ENCODE results near the gene CHMP1B. TPM values are rescaled to one million over a fixed set of nuclear protein-coding genes. Genes with fewer than 3 reads are reported as not detected.

CHMP1B gene
- total RNA-seq, 2 donors from 2014 or later = 42.8 to 50.0 TPM

DNA sequence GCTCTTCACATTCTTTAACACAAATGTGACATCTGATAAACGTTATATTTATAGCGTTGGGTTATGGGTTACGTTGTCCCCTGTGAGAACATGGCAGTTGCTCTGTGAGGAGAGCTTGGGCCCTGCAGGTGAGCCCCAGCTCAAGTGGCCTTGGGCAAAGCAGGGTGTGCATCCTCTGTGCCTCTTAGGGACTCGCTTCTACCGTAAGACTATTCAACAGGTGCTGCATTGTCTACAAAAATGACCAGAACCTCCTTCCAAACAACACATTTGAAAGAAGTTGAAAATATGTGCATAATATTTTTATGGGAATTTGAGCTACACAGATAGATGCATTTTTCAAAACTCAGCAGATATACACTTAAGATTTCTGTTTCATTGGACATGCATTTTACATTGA, 16.4 kb upstream of the CHMP1B start:
- Histone ChIP-seq H3K9me3 (no peaks in the 10 kb centered on the region), H3K27ac (no peak overlapping the region), H3K36me3 (no peaks in the 10 kb centered on the region), H3K4me3 (no peak overlapping the region), H3K4me1 (replicated peaks) (no peaks in the 10 kb centered on the region), H3K27me3 (replicated peaks; ENCODE audit: insufficient read depth) (no peaks in the 10 kb centered on the region)
- WGBS = 73% methylated on average over 5 of the region's 5 CpGs
- no peak for DNase-seq (ENCODE audit: low spot score)
- intact Hi-C loops (cut with DNase I) = no loop called here
- TF ChIP-seq, protein P1, sequence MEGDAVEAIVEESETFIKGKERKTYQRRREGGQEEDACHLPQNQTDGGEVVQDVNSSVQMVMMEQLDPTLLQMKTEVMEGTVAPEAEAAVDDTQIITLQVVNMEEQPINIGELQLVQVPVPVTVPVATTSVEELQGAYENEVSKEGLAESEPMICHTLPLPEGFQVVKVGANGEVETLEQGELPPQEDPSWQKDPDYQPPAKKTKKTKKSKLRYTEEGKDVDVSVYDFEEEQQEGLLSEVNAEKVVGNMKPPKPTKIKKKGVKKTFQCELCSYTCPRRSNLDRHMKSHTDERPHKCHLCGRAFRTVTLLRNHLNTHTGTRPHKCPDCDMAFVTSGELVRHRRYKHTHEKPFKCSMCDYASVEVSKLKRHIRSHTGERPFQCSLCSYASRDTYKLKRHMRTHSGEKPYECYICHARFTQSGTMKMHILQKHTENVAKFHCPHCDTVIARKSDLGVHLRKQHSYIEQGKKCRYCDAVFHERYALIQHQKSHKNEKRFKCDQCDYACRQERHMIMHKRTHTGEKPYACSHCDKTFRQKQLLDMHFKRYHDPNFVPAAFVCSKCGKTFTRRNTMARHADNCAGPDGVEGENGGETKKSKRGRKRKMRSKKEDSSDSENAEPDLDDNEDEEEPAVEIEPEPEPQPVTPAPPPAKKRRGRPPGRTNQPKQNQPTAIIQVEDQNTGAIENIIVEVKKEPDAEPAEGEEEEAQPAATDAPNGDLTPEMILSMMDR (IDR thresholded peaks at IDR 0.05) = no peak
- no peak for TF ChIP-seq POLR2A (IDR thresholded peaks at IDR 0.05)
- TF ChIP-seq POLR2AphosphoS5 (IDR thresholded peaks at IDR 0.05) = no peak

DNA sequence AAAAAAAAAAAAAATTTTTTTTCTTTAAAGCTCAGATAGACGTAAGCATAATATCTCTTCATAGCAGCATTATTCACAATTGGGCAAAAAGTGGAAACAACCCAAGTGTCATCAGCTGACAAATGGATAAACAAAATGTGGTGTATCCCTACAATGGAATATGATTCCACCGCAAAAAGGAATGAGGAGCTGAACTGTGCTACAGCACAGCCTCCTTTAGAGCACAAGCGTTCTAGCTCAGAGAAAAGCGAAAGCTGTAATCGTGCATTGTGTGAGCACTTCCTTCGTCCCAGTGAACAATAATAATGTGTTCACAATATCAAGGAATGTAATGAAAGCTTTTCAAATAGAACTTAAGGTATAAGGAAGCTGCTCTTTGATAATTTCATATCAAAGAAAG, 11.7 kb upstream of the CHMP1B start:
- H3K36me3 ChIP-seq = no peaks in the 10 kb centered on the region
- intact Hi-C loops (cut with DNase I) = no loop called here
- H3K27me3 ChIP-seq (replicated peaks; ENCODE audit: insufficient read depth) = no peaks in the 10 kb centered on the region
- no peaks in the 10 kb centered on the region for H3K9me3 ChIP-seq
- H3K27ac ChIP-seq = no peak overlapping the region
- no peak for DNase-seq (ENCODE audit: low spot score)
- whole genome bisulfite sequencing = 86% methylated on average over 6 of the region's 6 CpGs
- no peaks in the 10 kb centered on the region for H3K4me1 ChIP-seq (replicated peaks)
- no peak for TF ChIP-seq POLR2A (IDR thresholded peaks at IDR 0.05)
- no peak for TF ChIP-seq POLR2AphosphoS5 (IDR thresholded peaks at IDR 0.05)
- TF ChIP-seq, protein P1 (IDR thresholded peaks at IDR 0.05) = no peak
- no peak overlapping the region for H3K4me3 ChIP-seq

GRCh38 chr18:11840493-11840892, 10.7 kb upstream of the CHMP1B start:
- no peak for TF ChIP-seq POLR2AphosphoS5 (IDR thresholded peaks at IDR 0.05)
- TF ChIP-seq, protein P1 (IDR thresholded peaks at IDR 0.05) = no peak
- no peak for TF ChIP-seq POLR2A (IDR thresholded peaks at IDR 0.05)
- no peaks in the 10 kb centered on the region for H3K36me3 ChIP-seq
- DNase-seq (ENCODE audit: low spot score) = no peak
- no peaks in the 10 kb centered on the region for H3K9me3 ChIP-seq
- H3K4me3 ChIP-seq = no peak overlapping the region
- H3K4me1 ChIP-seq (replicated peaks) = no peaks in the 10 kb centered on the region
- no peaks in the 10 kb centered on the region for H3K27me3 ChIP-seq (replicated peaks; ENCODE audit: insufficient read depth)
- no peak overlapping the region for H3K27ac ChIP-seq
- intact Hi-C loops (cut with DNase I) = no loop called here
- 47% methylated on average over 6 of the region's 6 CpGs for WGBS

DNA sequence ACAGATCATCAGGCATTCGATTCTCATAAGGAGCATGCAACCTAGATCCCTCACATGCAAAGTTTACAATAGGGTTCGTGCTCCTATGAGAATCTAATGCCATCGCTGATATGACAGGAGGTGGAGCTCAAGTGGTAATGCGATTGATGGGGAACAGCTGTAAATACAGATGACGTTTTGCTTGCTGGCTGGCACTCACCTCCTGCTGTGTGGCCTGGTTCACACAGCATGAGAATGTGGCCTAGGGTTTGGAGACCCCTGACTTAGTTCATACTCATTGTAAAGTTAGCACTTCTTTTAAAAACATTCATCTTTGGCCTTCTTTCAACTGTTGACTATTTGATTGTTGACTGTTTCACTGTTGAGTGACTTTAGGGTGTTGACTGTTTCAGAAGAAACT, 8.7 kb upstream of the CHMP1B start:
- Histone ChIP-seq H3K27ac (no peak overlapping the region), H3K36me3 (no peaks in the 10 kb centered on the region), H3K27me3 (replicated peaks; ENCODE audit: insufficient read depth) (no peaks in the 10 kb centered on the region), H3K4me1 (replicated peaks) (no peaks in the 10 kb centered on the region), H3K9me3 (no peaks in the 10 kb centered on the region), H3K4me3 (no peak overlapping the region)
- TF ChIP-seq POLR2AphosphoS5 (IDR thresholded peaks at IDR 0.05) (no peak), POLR2A (IDR thresholded peaks at IDR 0.05) (no peak)
- TF ChIP-seq, protein P1 (IDR thresholded peaks at IDR 0.05) = no peak
- intact Hi-C loops (cut with DNase I) = no loop called here
- no peak for DNase-seq (ENCODE audit: low spot score)
- 87% methylated on average over 5 of the region's 5 CpGs for WGBS

DNA sequence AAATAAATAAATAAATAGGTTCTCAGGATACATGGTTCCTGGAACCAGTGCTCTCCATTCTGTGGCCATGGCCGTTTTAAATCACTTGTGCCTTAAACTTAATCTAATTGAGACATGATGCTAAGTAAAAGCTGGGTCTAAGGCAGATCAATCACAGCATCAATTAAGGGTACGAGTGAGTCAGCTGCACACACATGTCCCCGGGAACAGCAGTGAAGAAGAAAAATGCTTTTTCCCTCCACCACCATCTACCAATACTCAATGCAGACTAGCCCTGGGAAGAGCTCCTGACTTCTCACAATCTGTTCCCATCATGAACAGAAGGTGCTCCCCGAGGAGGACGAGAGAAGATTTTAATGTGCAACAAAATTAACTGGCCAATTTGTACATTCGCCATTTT, 6.8 kb upstream of the CHMP1B start:
- no peaks in the 10 kb centered on the region for H3K9me3 ChIP-seq
- 89% methylated on average over 6 of the region's 6 CpGs for whole genome bisulfite sequencing
- no peak overlapping the region for H3K4me3 ChIP-seq
- intact Hi-C loops (cut with DNase I) = no loop called here
- H3K4me1 ChIP-seq (replicated peaks) = no peaks in the 10 kb centered on the region
- no peaks in the 10 kb centered on the region for H3K27me3 ChIP-seq (replicated peaks; ENCODE audit: insufficient read depth)
- no peak for TF ChIP-seq POLR2AphosphoS5 (IDR thresholded peaks at IDR 0.05)
- TF ChIP-seq, protein P1 (IDR thresholded peaks at IDR 0.05) = no peak
- TF ChIP-seq POLR2A (IDR thresholded peaks at IDR 0.05) = no peak
- no peak for DNase-seq (ENCODE audit: low spot score)
- H3K27ac ChIP-seq = no peak overlapping the region
- no peaks in the 10 kb centered on the region for H3K36me3 ChIP-seq
